HepG2 (cell line): Measurements from ENCODE around the gene ATP2C2. TPM values are rescaled to one million over a fixed set of nuclear protein-coding genes. Genes with fewer than 3 reads are reported as not detected.

Experiments
- ATAC-seq: fragments of 200-7000 bp; cut with Tn5 transposase; 3 replicates; pipeline ENCODE4 v1.9.1; 2020; ENCODE audit warnings: mild to moderate bottlenecking, moderate library complexity
- BruUV-seq: library from RNA; stranded (reverse); fragments of 400-500 nt; replicated peaks from 2 replicates; lab custom pipeline; 2021; lab: Mats Ljungman, UMichigan
- CTCF ChIA-PET: fragments of 300-600 bp; formaldehyde crosslinking; extraction: SDS; loops from one replicate; lab custom pipeline; 2021; ENCODE audit warnings: low total read pairs, inconsistent platforms, low intra/inter-chr PET ratio; lab: Yijun Ruan, JAX
- POLR2A ChIA-PET: fragments of 350-600 bp; sonication (Branson Sonifier 250); formaldehyde crosslinking; loops from one replicate; lab custom pipeline; 2020; ENCODE audit warnings: antibody characterized with exemption, inconsistent platforms; lab: Yijun Ruan, JAX
- DNase-seq: peaks from one replicate; pipeline ENCODE4 v3.0.0-alpha.2; 2015; ENCODE audit warnings: low spot score
- FAIRE-seq: peaks from 3 replicates; lab custom pipeline; 2011; peaks lifted over from hg19 to GRCh38; lab: Jason Lieb, UNC
- H2AFZ ChIP-seq: one replicate; pipeline ENCODE4 v1.6.1; 2011; ENCODE audit warnings: low read length, inconsistent platforms
- H3K27ac ChIP-seq: fragments of 300-600 bp; 3 replicates; pipeline ENCODE4 v1.8.0; 2011; ENCODE audit warnings: mixed run types, mild to moderate bottlenecking, mixed read lengths, low read length, inconsistent platforms; ENCODE audit not compliant: insufficient read depth; ENCODE audit errors: extremely low read length
- H3K27me3 ChIP-seq, 2 experiments: fragments of 200-600 bp in 1 of 2; 2 replicates in 1 of 2; 3 replicates in 1 of 2; pipeline versions ENCODE4 v1.6.0 to v1.8.0; 2011; ENCODE audit warnings: low read length in 2 of 2, mild to moderate bottlenecking in 2 of 2, moderate library complexity in 2 of 2, inconsistent platforms in 1 of 2; ENCODE audit not compliant: insufficient read depth in 2 of 2, control insufficient read depth in 1 of 2
- H3K36me3 ChIP-seq, 2 experiments: fragments of 200-600 bp in 1 of 2; replicated peaks in 1 of 2; 2 replicates in 1 of 2; 3 replicates in 1 of 2; pipeline versions ENCODE4 v1.5.1 to v1.8.0; 2011; ENCODE audit warnings: low read length in 2 of 2, inconsistent platforms in 1 of 2; ENCODE audit not compliant: insufficient read depth in 2 of 2, control insufficient read depth in 1 of 2
- H3K4me1 ChIP-seq: 2 replicates; pipeline ENCODE4 v1.5.1; 2012; ENCODE audit warnings: low read length, inconsistent platforms; ENCODE audit not compliant: insufficient read depth
- H3K4me2 ChIP-seq: 2 replicates; pipeline ENCODE4 v1.6.0; 2011; ENCODE audit warnings: low read depth, low read length, inconsistent platforms
- H3K4me3 ChIP-seq, 3 experiments: fragments of 200-600 bp in 1 of 3; sonication (generic), shearing (Covaris generic) in 1 of 3; replicated peaks in 1 of 3; 2 replicates each; pipeline ENCODE4 v1.5.1; 2011 to 2016; ENCODE audit warnings: low read length in 3 of 3, inconsistent platforms in 2 of 3, low read depth in 2 of 3, mild to moderate bottlenecking in 2 of 3, control low read depth in 1 of 3, mixed read lengths in 1 of 3; ENCODE audit not compliant: insufficient read depth in 1 of 3
- H3K79me2 ChIP-seq: one replicate; pipeline ENCODE4 v1.6.1; 2011; ENCODE audit warnings: low read length, inconsistent platforms; ENCODE audit not compliant: insufficient read depth
- H3K9ac ChIP-seq: 2 replicates; pipeline ENCODE4 v1.6.0; 2011; ENCODE audit warnings: mild to moderate bottlenecking, low read depth, low read length, inconsistent platforms; ENCODE audit not compliant: insufficient read depth
- H3K9me3 ChIP-seq: 2 replicates; pipeline ENCODE4 v1.5.1; 2012; ENCODE audit warnings: mild to moderate bottlenecking, low read length
- H4K20me1 ChIP-seq: 2 replicates; pipeline ENCODE4 v1.6.0; 2011; ENCODE audit warnings: inconsistent platforms, mild to moderate bottlenecking, low read length, moderate library complexity; ENCODE audit not compliant: insufficient read depth
- CEBPG ChIP-seq: IDR thresholded peaks from 2 replicates; pipeline ENCODE4 v1.6.1; 2016
- ESRRA ChIP-seq: sonication (generic); formaldehyde crosslinking; IDR thresholded peaks from 2 replicates; pipeline ENCODE4 v1.5.1; 2020; ENCODE audit warnings: mild to moderate bottlenecking, low read depth, missing genetic modification reagents
- HOXD1 ChIP-seq: sonication (generic); formaldehyde crosslinking; IDR thresholded peaks from 2 replicates; pipeline ENCODE4 v1.5.0; 2020; ENCODE audit warnings: missing genetic modification reagents
- JARID2 ChIP-seq: sonication (generic); formaldehyde crosslinking; IDR thresholded peaks from 2 replicates; pipeline ENCODE4 v1.8.1; 2023; ENCODE audit warnings: missing genetic modification reagents, inconsistent platforms; ENCODE audit not compliant: insufficient replicate concordance
- MAZ ChIP-seq, 2 experiments: sonication (generic) in 1 of 2; formaldehyde crosslinking in 1 of 2; IDR thresholded peaks; 2 replicates each; pipeline versions ENCODE4 v1.5.0 to v1.6.1; 2012 to 2020; ENCODE audit warnings: low read depth in 2 of 2, mild to moderate bottlenecking in 2 of 2, borderline replicate concordance in 1 of 2, improper control_type of control experiment in 1 of 2, low read length in 1 of 2, missing genetic modification reagents in 1 of 2, moderate library complexity in 1 of 2
- MEF2D ChIP-seq: sonication (generic); formaldehyde crosslinking; IDR thresholded peaks from 2 replicates; pipeline ENCODE4 v1.5.1; 2020; ENCODE audit warnings: mild to moderate bottlenecking, missing genetic modification reagents
- NCOA2 ChIP-seq: sonication (generic); formaldehyde crosslinking; IDR thresholded peaks from 2 replicates; pipeline ENCODE4 v1.8.0; 2022; ENCODE audit warnings: inconsistent platforms
- RARA ChIP-seq: IDR thresholded peaks from 2 replicates; pipeline ENCODE4 v1.6.1; 2016; ENCODE audit warnings: missing genetic modification reagents, missing compliant biosample characterization
- ZNF292 ChIP-seq: sonication (generic); formaldehyde crosslinking; IDR thresholded peaks from 2 replicates; pipeline ENCODE4 v1.8.1; 2022; ENCODE audit warnings: mild to moderate bottlenecking, low read depth, missing genetic modification reagents, borderline replicate concordance
- ZNF547 ChIP-seq: sonication (generic); formaldehyde crosslinking; IDR thresholded peaks from 2 replicates; pipeline ENCODE4 v1.5.1; 2020; ENCODE audit warnings: mild to moderate bottlenecking, missing genetic modification reagents
- ZNF768 ChIP-seq: sonication (generic); formaldehyde crosslinking; IDR thresholded peaks from 2 replicates; pipeline ENCODE4 v1.4.0; 2020; ENCODE audit warnings: missing genetic modification reagents
- WGBS: methylation state at CpG from one replicate; pipeline ENCODE4 v1.1.6; 2017; ENCODE audit warnings: low lambda C conversion rate; 5-methylcytosine and 5-hydroxymethylcytosine counted together
- in situ Hi-C: cut with HindIII; loops from 2 replicates; pipeline ENCODE4 v1.10.0; 2017; ENCODE audit warnings: low pct_unique_long_range_greater_than_20kb; ENCODE audit not compliant: extremely low pct_ligation_motif_present
- intact Hi-C: fragments of 100-400 bp; cut with micrococcal nuclease; formaldehyde crosslinking; loops from one replicate; pipeline ENCODE4 v1.10.0; 2022; ENCODE audit not compliant: unreplicated experiment
- polyA plus RNA-seq, 8 experiments: library from polyadenylated mRNA; depleted of rRNA in 3 of 8; stranded (reverse) in 7 of 8; unstranded in 1 of 8; fragments of >200 nt; fragmentation: Illumina TruSeq in 4 of 8; extraction: Trizol in 4 of 8; gene quantifications; 2 replicates each; pipeline versions ENCODE4 v1.2.1 to v1.2.3, GENCODE V29; 2011 to 2016; ENCODE audit warnings: low read depth in 4 of 8, missing spikeins in 1 of 8, mixed read lengths in 1 of 8; ENCODE audit not compliant: insufficient read depth in 1 of 8
- total RNA-seq, 5 experiments: library from RNA; depleted of rRNA; stranded (reverse); fragments of >200 nt; fragmentation: Illumina TruSeq; extraction: Trizol; gene quantifications; 2 replicates each; pipeline ENCODE4 v1.2.3, GENCODE V29; 2016; ENCODE audit warnings: low read depth in 1 of 5
- TF ChIP-seq, protein P1 (sequence below): sonication (generic); formaldehyde crosslinking; IDR thresholded peaks from 2 replicates; pipeline ENCODE4 v1.5.0; 2020; ENCODE audit warnings: missing genetic modification reagents, mild to moderate bottlenecking, borderline replicate concordance
- TF ChIP-seq, protein P2 (sequence below): sonication (generic); formaldehyde crosslinking; IDR thresholded peaks from 2 replicates; pipeline ENCODE4 v1.4.0; 2020; ENCODE audit warnings: missing genetic modification reagents
- TF ChIP-seq, protein P3 (sequence below): conservative IDR thresholded peaks from 2 replicates; pipeline ENCODE4 v1.6.1; 2018; ENCODE audit warnings: missing genetic modification reagents
- TF ChIP-seq, protein P4 (sequence below): sonication (generic); formaldehyde crosslinking; IDR thresholded peaks from 2 replicates; pipeline ENCODE4 v1.4.0; 2020; ENCODE audit warnings: mild to moderate bottlenecking, missing genetic modification reagents

The ATP2C2 gene
- total and polyA plus RNA-seq, 2 of the 13 experiments (the other 11 are each of a cell fraction or from before 2014, with no cell fraction given): 0.07 TPM; not detected in 1

DNA sequence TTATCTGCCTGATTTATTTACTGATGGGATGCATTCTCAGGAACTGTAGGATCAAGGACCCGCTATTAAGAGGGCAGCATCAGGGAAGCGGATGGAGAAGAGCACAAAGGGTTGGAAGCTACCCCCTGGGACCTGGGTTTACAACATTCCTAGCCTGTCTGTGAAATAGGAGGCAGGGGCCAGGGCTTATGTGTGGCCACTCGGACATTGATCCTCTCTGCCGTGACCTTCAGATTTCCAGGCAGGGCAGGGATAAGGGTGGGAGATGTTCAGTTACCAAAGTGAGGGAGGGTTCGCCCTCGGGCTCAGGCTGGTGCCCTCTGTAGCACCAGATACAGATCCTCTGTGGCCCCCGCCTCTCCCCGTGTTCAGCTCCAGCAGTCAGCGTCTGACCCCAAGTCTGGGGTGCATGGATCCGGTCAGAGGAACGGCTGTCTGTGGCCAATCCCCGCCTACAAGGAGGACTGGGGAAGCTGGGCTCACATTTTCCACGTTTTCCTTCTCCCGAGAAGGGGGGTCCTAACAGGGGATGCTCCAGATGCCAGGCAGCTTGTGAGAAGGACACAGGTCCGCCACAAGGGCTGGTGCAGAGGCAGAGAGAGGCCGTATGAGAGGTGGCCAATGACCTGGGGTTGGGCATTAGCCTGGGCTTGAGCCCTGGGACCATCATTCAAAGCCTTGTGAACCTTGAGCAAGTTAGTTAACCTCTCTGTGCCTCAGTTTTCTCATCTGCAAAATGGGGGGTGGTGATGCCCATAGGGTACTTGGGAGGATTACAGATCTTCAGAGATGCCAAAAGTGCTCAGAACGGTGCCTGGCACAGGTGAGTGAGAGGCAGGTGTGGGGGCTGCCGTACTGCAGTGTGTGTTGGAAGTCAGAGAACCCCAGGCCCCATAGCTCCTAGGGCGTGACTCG lies 48.3 kb downstream of the ATP2C2 start:
- Histone ChIP-seq H3K27me3 (peaks cover 3 to 29% of the 10 kb centered on the region in 2 experiments; a peak in 4 of 5 replicates), H3K4me1 (peaks cover 36% of the 10 kb centered on the region), H3K79me2 (no peaks in the 10 kb centered on the region), H3K4me2 (peak overlapping the region; percentile 63), H3K36me3 (no peaks in the 10 kb centered on the region), H3K9ac (no peak overlapping the region), H3K9me3 (no peaks in the 10 kb centered on the region), H3K4me3 (peak overlapping the region in 1 of 3 experiments; percentile 34; a peak in 1 of 6 replicates), H2AFZ (no peak overlapping the region), H4K20me1 (no peaks in the 10 kb centered on the region), H3K27ac (no peak overlapping the region)
- 22% methylated on average over 19 of the region's 20 CpGs for WGBS
- ChIA-PET CTCF (no interaction called here), POLR2A (no interaction called here)
- intact Hi-C loops (no loop called here), in situ Hi-C loops (no loop called here)
- FAIRE-seq (no peak), DNase-seq (peak; percentile 18), ATAC-seq (peak; percentile 55)
- BruUV-seq: no TSS peak
- TF ChIP-seq MEF2D (CRISPR knock-in tag): no peak
- TF ChIP-seq, protein P1, sequence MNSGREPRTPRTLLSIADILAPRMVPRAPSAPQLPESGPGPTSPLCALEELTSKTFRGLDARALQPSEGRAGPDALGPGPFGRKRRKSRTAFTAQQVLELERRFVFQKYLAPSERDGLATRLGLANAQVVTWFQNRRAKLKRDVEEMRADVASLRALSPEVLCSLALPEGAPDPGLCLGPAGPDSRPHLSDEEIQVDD (CRISPR knock-in tag): no peak
- TF ChIP-seq, protein P2, sequence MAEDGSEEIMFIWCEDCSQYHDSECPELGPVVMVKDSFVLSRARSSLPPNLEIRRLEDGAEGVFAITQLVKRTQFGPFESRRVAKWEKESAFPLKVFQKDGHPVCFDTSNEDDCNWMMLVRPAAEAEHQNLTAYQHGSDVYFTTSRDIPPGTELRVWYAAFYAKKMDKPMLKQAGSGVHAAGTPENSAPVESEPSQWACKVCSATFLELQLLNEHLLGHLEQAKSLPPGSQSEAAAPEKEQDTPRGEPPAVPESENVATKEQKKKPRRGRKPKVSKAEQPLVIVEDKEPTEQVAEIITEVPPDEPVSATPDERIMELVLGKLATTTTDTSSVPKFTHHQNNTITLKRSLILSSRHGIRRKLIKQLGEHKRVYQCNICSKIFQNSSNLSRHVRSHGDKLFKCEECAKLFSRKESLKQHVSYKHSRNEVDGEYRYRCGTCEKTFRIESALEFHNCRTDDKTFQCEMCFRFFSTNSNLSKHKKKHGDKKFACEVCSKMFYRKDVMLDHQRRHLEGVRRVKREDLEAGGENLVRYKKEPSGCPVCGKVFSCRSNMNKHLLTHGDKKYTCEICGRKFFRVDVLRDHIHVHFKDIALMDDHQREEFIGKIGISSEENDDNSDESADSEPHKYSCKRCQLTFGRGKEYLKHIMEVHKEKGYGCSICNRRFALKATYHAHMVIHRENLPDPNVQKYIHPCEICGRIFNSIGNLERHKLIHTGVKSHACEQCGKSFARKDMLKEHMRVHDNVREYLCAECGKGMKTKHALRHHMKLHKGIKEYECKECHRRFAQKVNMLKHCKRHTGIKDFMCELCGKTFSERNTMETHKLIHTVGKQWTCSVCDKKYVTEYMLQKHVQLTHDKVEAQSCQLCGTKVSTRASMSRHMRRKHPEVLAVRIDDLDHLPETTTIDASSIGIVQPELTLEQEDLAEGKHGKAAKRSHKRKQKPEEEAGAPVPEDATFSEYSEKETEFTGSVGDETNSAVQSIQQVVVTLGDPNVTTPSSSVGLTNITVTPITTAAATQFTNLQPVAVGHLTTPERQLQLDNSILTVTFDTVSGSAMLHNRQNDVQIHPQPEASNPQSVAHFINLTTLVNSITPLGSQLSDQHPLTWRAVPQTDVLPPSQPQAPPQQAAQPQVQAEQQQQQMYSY: peak; percentile 54; the same call in 1 of the 2 replicates
- TF ChIP-seq NCOA2 (CRISPR knock-in tag): 0 out of 2 replicates have a peak, but pooled peaks have one; percentile 40
- TF ChIP-seq MAZ (IDR thresholded peaks at IDR 0.05; ENCODE audit: borderline replicate concordance, low read depth, low read length): no peak
- peak; percentile 37; the same call in 1 of the 2 replicates for TF ChIP-seq MAZ (CRISPR knock-in tag; IDR thresholded peaks at IDR 0.05; ENCODE audit: low read depth)
- no peak for TF ChIP-seq JARID2 (CRISPR knock-in tag)
- TF ChIP-seq RARA (CRISPR knock-in tag): peak; percentile 12; the same call in 1 of the 2 replicates
- peak; percentile 15; the same call in 1 of the 2 replicates for TF ChIP-seq ZNF292 (CRISPR knock-in tag)
- TF ChIP-seq HOXD1 (CRISPR knock-in tag): no peak
- TF ChIP-seq CEBPG: no peak
- no peak for TF ChIP-seq ZNF768
- TF ChIP-seq ESRRA (CRISPR knock-in tag): peak; percentile 67; the same call in 1 of the 2 replicates
- no peak for TF ChIP-seq ZNF547
- TF ChIP-seq, protein P3, sequence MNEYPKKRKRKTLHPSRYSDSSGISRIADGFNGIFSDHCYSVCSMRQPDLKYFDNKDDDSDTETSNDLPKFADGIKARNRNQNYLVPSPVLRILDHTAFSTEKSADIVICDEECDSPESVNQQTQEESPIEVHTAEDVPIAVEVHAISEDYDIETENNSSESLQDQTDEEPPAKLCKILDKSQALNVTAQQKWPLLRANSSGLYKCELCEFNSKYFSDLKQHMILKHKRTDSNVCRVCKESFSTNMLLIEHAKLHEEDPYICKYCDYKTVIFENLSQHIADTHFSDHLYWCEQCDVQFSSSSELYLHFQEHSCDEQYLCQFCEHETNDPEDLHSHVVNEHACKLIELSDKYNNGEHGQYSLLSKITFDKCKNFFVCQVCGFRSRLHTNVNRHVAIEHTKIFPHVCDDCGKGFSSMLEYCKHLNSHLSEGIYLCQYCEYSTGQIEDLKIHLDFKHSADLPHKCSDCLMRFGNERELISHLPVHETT (CRISPR knock-in tag): no peak
- TF ChIP-seq, protein P4, sequence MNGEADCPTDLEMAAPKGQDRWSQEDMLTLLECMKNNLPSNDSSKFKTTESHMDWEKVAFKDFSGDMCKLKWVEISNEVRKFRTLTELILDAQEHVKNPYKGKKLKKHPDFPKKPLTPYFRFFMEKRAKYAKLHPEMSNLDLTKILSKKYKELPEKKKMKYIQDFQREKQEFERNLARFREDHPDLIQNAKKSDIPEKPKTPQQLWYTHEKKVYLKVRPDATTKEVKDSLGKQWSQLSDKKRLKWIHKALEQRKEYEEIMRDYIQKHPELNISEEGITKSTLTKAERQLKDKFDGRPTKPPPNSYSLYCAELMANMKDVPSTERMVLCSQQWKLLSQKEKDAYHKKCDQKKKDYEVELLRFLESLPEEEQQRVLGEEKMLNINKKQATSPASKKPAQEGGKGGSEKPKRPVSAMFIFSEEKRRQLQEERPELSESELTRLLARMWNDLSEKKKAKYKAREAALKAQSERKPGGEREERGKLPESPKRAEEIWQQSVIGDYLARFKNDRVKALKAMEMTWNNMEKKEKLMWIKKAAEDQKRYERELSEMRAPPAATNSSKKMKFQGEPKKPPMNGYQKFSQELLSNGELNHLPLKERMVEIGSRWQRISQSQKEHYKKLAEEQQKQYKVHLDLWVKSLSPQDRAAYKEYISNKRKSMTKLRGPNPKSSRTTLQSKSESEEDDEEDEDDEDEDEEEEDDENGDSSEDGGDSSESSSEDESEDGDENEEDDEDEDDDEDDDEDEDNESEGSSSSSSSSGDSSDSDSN (CRISPR knock-in tag): no peak
